Activated T-cell treated with anti-CD3 and anti-CD28 coated beads for 48 hours (primary cell): ENCODE results near the gene TBC1D8B.

Experiments used
- DNase-seq: peaks from one replicate; pipeline ENCODE4 v3.0.0-alpha.2; 2020; ENCODE audit warnings: low read depth

Gene TBC1D8B

DNA sequence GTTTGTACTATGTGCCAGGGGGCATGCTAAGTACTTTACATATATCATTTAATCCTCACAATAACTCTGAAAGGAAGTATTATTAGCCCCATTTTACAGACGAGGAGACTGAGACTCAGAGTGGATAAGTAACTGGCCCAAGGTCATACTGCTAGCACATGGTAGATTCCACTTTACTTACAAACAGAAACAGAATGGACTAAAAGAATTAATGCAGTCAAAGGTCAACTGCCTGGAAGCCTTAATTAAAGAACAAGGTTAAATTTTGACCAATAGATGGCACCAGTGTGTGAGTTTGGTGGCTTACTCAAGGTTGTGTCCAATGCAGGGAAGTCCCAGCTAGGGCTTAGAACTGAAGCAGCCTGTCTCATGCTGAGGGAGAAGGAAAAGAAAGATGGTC, 96.0 kb downstream of the TBC1D8B start:
- no peak for DNase-seq

DNA sequence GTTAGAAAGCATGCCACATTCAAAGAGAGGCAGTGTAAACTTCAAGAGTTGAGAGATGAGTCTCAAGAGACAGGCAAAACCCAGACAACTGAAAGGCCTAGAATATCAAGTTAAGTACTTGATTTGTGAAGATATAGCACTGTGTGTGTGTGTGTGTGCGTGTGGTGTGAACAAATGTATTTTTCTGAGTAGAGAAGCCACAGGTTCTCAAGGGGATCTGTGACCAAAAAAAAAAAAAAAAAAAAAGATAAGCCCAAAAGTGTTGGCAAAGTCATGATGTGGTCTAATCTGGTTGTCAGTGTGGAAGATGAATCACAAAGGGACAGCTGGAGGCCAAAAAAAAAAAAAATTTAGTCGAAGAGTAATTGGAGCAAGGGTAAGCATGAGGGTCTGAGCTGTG, 96.8 kb downstream of the TBC1D8B start:
- no peak for DNase-seq

- no peak for DNase-seq
Observed at GRCh38 chrX:106899841-106900240, 97.4 kb downstream of the TBC1D8B start.

- DNase-seq, result no peak
Observed at GRCh38 chrX:106901341-106901740, 98.9 kb downstream of the TBC1D8B start.

DNA sequence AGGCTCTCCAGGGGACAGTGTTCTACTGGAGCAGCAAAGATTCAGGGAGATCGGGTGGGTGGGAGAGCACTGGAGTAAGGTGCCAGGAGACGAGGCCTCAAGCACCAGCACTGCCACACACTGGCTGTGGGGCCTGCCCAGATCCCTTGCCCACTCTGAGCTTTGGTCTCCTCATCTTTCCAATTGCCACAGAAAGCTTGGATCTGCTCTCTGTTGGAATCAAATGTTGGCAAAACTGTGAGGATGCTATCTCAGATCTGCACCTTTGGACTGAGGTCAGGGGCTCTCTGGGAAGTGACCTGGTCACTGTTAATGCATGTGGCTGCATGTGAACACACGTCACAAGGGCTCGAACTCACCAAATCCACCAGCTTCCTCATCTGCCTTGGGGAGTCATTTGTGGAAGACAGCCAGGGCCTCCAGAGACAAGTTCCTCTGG, 99.3 kb downstream of the TBC1D8B start:
- no peak for DNase-seq

DNA sequence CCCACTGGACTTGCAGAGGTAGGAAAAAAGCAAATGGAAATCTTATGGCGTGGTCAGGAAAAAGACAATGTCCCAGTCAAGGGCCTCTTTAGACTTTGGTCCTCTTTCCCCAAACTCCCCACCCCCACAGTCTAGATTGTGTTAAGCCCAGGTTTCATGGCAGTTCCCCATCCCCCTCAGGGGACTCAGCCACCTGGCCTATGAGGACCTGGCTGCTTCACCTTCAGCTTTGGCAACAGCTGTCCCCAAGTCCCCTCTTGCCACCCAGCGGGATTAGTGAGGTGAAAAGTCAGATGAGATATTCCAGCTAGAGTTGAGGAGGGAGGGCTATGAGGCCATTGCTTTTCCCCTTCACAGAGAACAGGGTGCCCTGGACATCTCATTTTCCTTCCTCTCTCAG, 100.2 kb downstream of the TBC1D8B start:
- DNase-seq, result no peak

DNA sequence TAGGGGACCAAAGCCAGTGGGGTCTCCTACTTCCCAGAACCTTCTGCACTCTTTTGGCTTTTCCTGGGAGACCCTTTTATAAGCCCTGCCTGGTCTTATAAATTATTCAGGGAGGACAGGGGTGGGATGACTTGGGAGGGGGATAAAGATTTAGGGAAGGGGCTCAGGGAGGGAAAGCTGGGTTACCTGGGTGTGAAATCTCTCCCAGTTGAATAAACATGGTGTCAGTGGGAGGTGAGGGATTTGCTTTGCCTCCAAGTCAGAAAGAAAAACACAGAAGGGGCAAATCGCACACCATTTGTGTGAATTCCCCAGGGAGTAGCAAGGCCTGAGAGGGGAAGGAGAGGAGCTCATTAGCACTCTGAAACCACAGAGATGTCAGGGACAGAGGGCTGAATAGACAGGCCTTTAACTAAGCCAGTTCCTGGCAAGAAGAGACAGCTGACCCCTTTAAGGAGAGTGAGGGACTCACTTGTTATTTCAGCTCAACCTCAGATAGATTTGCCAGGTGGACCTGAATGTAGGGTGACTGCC, 100.9 kb downstream of the TBC1D8B start, which contains the start of gene RIPPLY1:
RIPPLY1 (minus strand) TSS at position 51 of the 534 bp plus-strand sequence. CDS start 54 bp downstream, outside the sequence.
- no peak for DNase-seq

DNA sequence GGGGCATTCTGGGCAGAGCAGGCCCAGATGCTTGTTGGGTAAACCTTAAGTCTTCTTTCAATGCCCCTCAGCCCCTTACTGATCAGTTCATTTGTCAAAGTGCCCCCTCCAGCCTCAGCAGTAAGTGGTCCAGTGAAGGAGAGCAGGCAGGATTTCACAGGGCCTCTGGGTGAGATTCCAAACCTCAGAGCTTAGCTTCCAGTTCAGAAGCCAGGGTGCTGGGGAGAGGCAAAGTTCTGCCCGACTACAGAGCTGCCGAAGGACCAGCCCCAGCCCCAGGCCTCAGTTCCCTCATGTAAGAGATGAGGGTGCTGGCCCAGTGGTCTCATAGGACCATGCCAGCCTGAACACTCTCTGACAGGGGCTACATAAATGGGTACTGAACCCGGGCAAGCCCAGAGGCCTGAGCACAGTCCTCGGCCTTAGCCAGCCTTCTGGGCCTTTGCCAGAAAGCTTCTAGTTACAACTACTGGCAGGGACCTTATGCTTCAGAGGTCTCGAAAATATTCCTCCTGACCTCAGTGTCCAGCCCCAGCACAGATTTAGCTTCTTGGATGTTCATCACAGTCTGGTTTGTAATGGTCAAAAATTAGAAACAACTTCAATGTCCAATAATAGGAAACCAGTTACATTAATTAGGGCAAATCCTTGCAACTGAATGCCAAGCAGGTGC, 101.5 kb downstream of the TBC1D8B start:
- DNase-seq, result no peak

- DNase-seq, result no peak
Observed at GRCh38 chrX:106905064-106905708, 102.7 kb downstream of the TBC1D8B start.

DNA sequence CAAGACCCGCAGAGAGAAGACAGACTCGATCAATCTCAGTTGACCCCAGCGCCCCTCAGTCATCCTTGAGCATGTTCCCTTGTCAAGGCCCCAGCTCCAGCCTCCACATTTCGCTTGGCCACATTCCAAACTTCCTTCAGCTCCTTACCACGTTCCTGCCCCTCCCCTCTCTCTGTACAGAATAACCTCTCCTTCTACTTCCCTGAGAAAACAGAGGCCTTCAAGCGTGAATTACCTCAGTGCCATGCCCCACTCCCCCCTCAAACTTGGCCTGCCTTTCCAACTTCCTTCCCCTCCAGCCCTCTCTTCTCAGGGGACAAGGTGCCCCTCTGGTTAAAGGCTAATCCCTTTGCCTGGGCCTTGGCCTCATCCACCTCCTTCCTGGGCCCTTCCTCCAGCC, 103.9 kb downstream of the TBC1D8B start:
- DNase-seq, result no peak

DNA sequence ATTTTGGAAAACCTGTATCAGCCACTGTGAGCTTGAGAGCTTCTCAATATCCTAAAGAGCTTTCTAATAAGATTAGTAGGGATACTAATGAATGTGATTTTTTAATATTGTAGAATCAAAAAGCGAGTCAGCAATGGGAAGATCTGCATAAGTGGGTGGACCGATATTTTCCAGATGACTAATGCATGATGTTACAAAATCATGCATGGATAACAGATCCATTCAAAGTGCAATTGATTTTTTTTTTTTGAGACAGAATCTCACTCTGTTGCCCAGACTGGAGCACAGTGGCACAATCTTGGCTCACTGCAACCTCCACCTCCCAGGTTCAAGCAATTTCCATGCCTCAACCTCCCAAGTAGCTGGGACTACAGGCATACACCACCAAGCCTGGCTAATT, 110.4 kb downstream of the TBC1D8B start:
- no peak for DNase-seq

DNA sequence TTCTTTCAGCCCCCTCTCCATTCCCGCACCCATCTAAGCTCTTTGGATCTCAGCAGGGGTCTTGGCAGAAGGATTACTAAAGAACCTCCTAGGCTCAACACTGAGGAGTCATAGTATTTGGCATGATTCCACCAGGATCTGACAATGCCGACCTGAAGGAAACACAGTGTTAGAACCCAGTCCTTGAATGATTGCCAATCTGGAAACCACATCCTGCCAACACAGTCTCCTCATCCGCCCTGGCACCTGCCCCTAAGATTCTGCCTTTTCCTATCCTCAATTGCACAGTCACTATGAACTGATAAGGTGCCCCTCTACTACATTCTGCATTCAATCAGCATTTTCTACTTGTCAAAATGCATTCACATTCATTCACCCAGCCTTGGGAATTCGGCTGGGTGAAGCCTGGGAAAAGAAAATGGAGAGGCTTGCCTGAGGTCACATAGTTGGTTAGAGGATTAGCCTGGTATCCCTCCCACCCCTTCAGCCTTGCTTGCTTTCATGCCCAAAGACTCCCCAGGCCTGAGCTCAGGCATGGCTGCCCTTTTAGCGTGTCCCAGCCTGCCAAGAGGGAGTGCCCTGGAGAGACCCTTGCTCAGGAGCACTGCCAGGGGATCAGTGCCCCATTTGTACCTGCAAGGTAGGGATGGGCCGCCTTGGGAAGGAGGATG, 115.5 kb downstream of the TBC1D8B start:
- no peak for DNase-seq

DNA sequence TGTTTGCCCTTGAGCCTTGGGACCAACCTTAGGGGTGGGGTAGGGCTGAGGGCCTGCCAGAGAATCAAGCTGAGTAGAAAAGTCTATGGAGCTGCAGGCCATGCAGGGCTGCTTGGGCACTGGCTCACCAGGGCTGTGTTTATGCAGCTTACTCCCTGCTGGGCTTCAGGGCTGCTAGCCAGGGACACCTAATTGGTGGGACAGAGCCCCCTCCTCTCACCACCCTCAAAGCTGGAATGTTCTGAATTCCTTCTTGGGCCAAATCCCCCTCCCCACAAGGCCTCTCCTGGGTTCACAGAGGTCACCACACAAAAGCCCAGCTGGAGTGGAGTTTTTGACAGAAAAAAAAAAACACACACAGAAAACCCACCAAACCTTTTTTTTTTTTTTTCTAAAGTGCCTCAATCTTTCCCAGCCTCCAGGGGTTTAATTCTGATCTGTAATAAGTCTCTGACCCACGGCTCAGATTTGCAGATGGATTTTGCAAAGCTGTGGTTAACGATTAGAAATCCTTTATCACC, 117.5 kb downstream of the TBC1D8B start, which contains the start of gene CLDN2:
CLDN2 (plus strand) TSS at position 471 of the 521 bp plus-strand sequence. CDS start 7,827 bp downstream, outside the sequence.
- no peak for DNase-seq

GRCh38 chrX:106921637-106922036, 119.2 kb downstream of the TBC1D8B start:
- no peak for DNase-seq
